PC-3 (cell line): ENCODE results near the gene MAP3K7CL. TPM values are rescaled to one million over a fixed set of nuclear protein-coding genes. Genes with fewer than 3 reads are reported as not detected.

ENCODE experiments used
- ATAC-seq: fragments of 200-7000 bp; cut with Tn5 transposase; 2 replicates; pipeline ENCODE4 v1.9.1; 2020; ENCODE audit warnings: mild to moderate bottlenecking, moderate library complexity
- BruUV-seq: library from RNA; stranded (reverse); fragments of 400-500 nt; replicated peaks from 2 replicates; lab custom pipeline; 2021; lab: Mats Ljungman, UMichigan
- CTCF ChIA-PET: fragments of 300-600 bp; sonication (Branson Sonifier 250); formaldehyde crosslinking; loops from one replicate; lab custom pipeline; 2022; ENCODE audit warnings: antibody characterized with exemption; lab: Charles Lee
- POLR2A ChIA-PET: fragments of 300-600 bp; sonication (Branson Sonifier 250); formaldehyde crosslinking; loops from one replicate; lab custom pipeline; 2022; ENCODE audit warnings: antibody characterized with exemption; ENCODE audit not compliant: unreplicated experiment; lab: Charles Lee
- DNase-seq: peaks from one replicate; pipeline ENCODE4 v3.0.0-alpha.2; 2015
- H2AFZ ChIP-seq: fragments of 300-600 bp; sonication (generic); 2 replicates; pipeline ENCODE4 v1.6.0; 2016; ENCODE audit warnings: antibody characterized with exemption, low read length
- H3F3A ChIP-seq: fragments of 300-600 bp; sonication (generic); one replicate; pipeline ENCODE4 v1.6.0; 2017; ENCODE audit warnings: antibody characterized with exemption, low read length, control low read depth, mild to moderate bottlenecking; ENCODE audit not compliant: unreplicated experiment
- H3K27ac ChIP-seq: fragments of 300-600 bp; sonication (generic); 2 replicates; pipeline ENCODE4 v1.5.1; 2016; ENCODE audit warnings: mild to moderate bottlenecking, low read length
- H3K27me3 ChIP-seq: fragments of 300-600 bp; sonication (generic); 2 replicates; pipeline ENCODE4 v1.6.1; 2016; ENCODE audit warnings: low read length, mixed read lengths
- H3K36me3 ChIP-seq: fragments of 300-600 bp; sonication (generic); 2 replicates; pipeline ENCODE4 v1.6.1; 2016; ENCODE audit warnings: low read depth, mixed run types, low read length, mixed read lengths
- H3K4me1 ChIP-seq: fragments of 300-600 bp; sonication (generic); 2 replicates; pipeline ENCODE4 v1.5.1; 2016; ENCODE audit warnings: low read length; ENCODE audit not compliant: insufficient read depth
- H3K4me2 ChIP-seq: fragments of 300-600 bp; sonication (generic); 2 replicates; pipeline ENCODE4 v1.6.0; 2016; ENCODE audit warnings: low read length
- H3K4me3 ChIP-seq: fragments of 300-600 bp; sonication (generic); 2 replicates; pipeline ENCODE4 v1.5.1; 2016; ENCODE audit warnings: mild to moderate bottlenecking, low read length, mixed read lengths
- H3K79me2 ChIP-seq: fragments of 300-600 bp; sonication (generic); 2 replicates; pipeline ENCODE4 v1.6.1; 2017; ENCODE audit warnings: low read length, mixed read lengths
- H3K9ac ChIP-seq: fragments of 300-600 bp; sonication (generic); 2 replicates; pipeline ENCODE4 v1.6.0; 2016; ENCODE audit warnings: mild to moderate bottlenecking, low read length
- H3K9me2 ChIP-seq: fragments of 300-600 bp; sonication (generic); replicated peaks from 2 replicates; pipeline ENCODE4 v1.6.1; 2016; ENCODE audit warnings: mixed run types, low read length, mixed read lengths
- H3K9me3 ChIP-seq: fragments of 300-600 bp; sonication (generic); 2 replicates; pipeline ENCODE4 v1.6.1; 2016; ENCODE audit warnings: low read length, mixed read lengths
- H4K20me1 ChIP-seq: fragments of 300-600 bp; sonication (generic); 2 replicates; pipeline ENCODE4 v1.6.1; 2016; ENCODE audit warnings: low read length, mixed read lengths
- EZH2 ChIP-seq: fragments of 300-600 bp; sonication (generic); IDR thresholded peaks from one replicate; pipeline ENCODE4 v1.6.1; 2017; ENCODE audit warnings: antibody characterized with exemption, mild to moderate bottlenecking, low read length; ENCODE audit not compliant: unreplicated experiment
- EZH2phosphoT487 ChIP-seq: fragments of 300-600 bp; sonication (generic); IDR thresholded peaks from 2 replicates; pipeline ENCODE4 v1.6.1; 2018; ENCODE audit warnings: mild to moderate bottlenecking, antibody characterized with exemption, low read length, borderline replicate concordance
- intact Hi-C: fragments of 100-400 bp; cut with micrococcal nuclease; formaldehyde crosslinking; loops from 2 replicates; pipeline ENCODE4 v1.9.0; 2023
- total RNA-seq: library from RNA; depleted of rRNA; stranded (reverse); fragments of >200 nt; gene quantifications from 2 replicates; pipeline ENCODE4 v1.2.3, GENCODE V29; 2014
- TF ChIP-seq, protein P1 (sequence below): fragments of 300-600 bp; sonication (generic); conservative IDR thresholded peaks from 2 replicates; pipeline ENCODE4 v1.5.1; 2017; ENCODE audit warnings: antibody characterized with exemption, low read depth, mild to moderate bottlenecking, low read length

MAP3K7CL gene
- total RNA-seq, 1 experiment from 2014 or later, result 1.3 TPM

DNA sequence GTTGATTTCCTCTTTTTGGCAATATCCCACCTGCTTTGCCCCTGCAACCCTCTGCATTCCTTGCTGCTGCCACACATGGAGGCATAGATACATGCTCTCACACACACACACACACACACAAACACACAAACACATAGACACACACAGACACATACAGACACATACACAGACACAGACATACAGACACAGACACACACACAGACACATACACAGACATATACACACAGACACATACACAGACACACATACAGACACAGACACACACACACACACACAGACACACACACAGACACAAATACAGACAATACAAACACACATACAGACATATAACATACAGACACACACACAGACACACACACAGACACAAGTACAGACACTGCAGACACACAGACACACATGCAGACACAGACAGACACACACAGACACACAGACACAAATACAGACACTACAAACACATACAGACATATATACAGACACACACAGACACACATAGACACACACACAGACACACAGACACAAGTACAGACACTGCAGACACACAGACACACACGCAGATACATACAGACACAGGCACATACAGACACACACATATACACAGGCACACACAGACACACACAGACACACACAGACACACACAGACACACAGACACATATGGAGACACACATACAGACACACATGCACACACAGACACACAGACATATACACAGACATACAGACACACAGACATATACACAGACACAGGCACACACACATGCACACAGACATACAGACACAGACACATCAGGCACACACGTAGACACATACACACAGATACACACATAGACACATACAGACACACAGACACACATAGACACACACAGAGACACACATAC lies 83.3 kb downstream of the MAP3K7CL start:
- no peak overlapping the region for H3K9ac ChIP-seq

DNA sequence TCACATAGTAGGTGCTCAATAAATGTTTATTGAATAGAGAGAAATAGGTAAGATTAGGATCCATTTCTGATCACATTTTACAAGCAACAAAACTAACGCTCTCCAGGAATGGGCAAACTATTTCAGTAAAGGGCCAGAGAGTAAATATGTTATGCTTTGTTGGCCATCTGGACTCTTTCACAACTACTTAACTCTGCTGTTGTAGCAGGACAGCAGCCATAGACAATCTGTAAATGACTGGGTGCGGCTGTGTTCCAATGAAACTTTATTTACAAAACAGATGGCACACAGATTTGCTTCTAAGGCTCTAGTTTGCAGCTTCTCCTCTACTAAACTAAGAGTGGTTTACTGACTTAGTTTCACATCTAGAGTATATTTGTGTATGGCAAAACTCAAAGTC lies 85.3 kb downstream of the MAP3K7CL start:
- no peak overlapping the region for H3K4me2 ChIP-seq
- H3K27me3 ChIP-seq, result no peaks in the 10 kb centered on the region
- BruUV-seq, result no TSS peak
- H3K36me3 ChIP-seq, result no peaks in the 10 kb centered on the region
- H3K27ac ChIP-seq, result no peak overlapping the region
- no peaks in the 10 kb centered on the region for H3K9me3 ChIP-seq
- peaks cover 7% of the 10 kb centered on the region for H3F3A ChIP-seq
- H3K9ac ChIP-seq, result no peak overlapping the region
- H4K20me1 ChIP-seq, result no peaks in the 10 kb centered on the region
- TF ChIP-seq, protein P1, sequence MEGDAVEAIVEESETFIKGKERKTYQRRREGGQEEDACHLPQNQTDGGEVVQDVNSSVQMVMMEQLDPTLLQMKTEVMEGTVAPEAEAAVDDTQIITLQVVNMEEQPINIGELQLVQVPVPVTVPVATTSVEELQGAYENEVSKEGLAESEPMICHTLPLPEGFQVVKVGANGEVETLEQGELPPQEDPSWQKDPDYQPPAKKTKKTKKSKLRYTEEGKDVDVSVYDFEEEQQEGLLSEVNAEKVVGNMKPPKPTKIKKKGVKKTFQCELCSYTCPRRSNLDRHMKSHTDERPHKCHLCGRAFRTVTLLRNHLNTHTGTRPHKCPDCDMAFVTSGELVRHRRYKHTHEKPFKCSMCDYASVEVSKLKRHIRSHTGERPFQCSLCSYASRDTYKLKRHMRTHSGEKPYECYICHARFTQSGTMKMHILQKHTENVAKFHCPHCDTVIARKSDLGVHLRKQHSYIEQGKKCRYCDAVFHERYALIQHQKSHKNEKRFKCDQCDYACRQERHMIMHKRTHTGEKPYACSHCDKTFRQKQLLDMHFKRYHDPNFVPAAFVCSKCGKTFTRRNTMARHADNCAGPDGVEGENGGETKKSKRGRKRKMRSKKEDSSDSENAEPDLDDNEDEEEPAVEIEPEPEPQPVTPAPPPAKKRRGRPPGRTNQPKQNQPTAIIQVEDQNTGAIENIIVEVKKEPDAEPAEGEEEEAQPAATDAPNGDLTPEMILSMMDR, result no peak
- TF ChIP-seq EZH2phosphoT487, result no peak
- H2AFZ ChIP-seq, result no peak overlapping the region
- ATAC-seq (no peak), DNase-seq (no peak)
- H3K9me2 ChIP-seq, result no peaks in the 10 kb centered on the region
- intact Hi-C loops, result no loop called here
- no peak overlapping the region for H3K4me3 ChIP-seq
- ChIA-PET CTCF (no interaction called here), POLR2A (no interaction called here)
- H3K79me2 ChIP-seq, result no peaks in the 10 kb centered on the region
- H3K4me1 ChIP-seq, result peaks cover 34% of the 10 kb centered on the region

More for the DNA sequence above, 83.3 kb downstream of the MAP3K7CL start:
- ATAC-seq, result no peak
- Histone ChIP-seq H4K20me1 (no peaks in the 10 kb centered on the region), H3K36me3 (no peaks in the 10 kb centered on the region), H3K4me1 (peaks cover 22% of the 10 kb centered on the region), H2AFZ (no peak overlapping the region), H3K4me2 (no peak overlapping the region), H3K9me2 (no peaks in the 10 kb centered on the region), H3F3A (peaks cover under 1% of the 10 kb centered on the region), H3K79me2 (no peaks in the 10 kb centered on the region), H3K9me3 (no peaks in the 10 kb centered on the region), H3K27me3 (no peaks in the 10 kb centered on the region), H3K27ac (no peak overlapping the region), H3K4me3 (no peak overlapping the region)
- BruUV-seq, result no TSS peak
- CTCF ChIA-PET, result no interaction called here
- intact Hi-C loops, result no loop called here
- TF ChIP-seq EZH2phosphoT487, result no peak
- TF ChIP-seq EZH2, result no peak
- TF ChIP-seq, protein P1, result no peak
- DNase-seq, result no peak
- POLR2A ChIA-PET, result no interaction called here

DNA sequence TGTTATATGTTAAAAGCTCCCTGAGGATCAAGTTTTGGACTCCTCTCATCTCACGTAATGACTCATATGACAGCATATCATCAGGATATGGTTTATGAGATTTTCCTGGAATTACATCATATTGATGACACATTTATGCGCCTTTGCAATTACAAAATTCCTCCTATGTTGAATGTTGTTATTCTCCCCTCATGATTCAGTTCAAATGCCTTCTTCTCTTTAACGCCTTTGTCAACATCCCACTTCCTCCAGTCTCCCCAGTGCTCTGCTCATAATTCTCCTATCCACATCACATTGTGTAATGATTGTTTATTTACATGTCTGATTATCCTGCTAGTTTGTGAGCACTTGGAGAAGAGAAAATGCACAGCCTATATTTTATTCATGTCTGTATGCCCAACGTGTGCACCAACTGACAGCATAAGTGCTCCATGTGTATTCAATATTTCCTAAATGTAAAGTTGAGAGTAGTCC lies 87.4 kb downstream of the MAP3K7CL start:
- ATAC-seq (peak; percentile 92), DNase-seq (peak; percentile 98)
- Histone ChIP-seq H3K4me3 (peak overlapping the region; percentile 44; the same call in 1 of the 2 replicates), H4K20me1 (no peaks in the 10 kb centered on the region), H3K9ac (peak overlapping the region; percentile 6; the same call in 1 of the 2 replicates), H3K36me3 (no peaks in the 10 kb centered on the region), H3K79me2 (no peaks in the 10 kb centered on the region), H3K9me2 (no peaks in the 10 kb centered on the region), H3F3A (peaks cover 7% of the 10 kb centered on the region), H3K4me1 (peaks cover 34% of the 10 kb centered on the region), H3K27me3 (no peaks in the 10 kb centered on the region), H3K27ac (peak overlapping the region; percentile 91), H2AFZ (no peak overlapping the region), H3K9me3 (no peaks in the 10 kb centered on the region), H3K4me2 (peak overlapping the region; percentile 80)
- ChIA-PET POLR2A (no interaction called here), CTCF (no interaction called here)
- no peak for TF ChIP-seq EZH2
- TF ChIP-seq EZH2phosphoT487, result no peak
- TF ChIP-seq, protein P1, result no peak
- intact Hi-C loops, result loop anchor here (1.0 to 2.0 kb wide), 3 partner anchors 22 to 81 kb away; partner anchors contain the start of gene BACH1
- BruUV-seq, result no TSS peak
